NB4 (cell line): ENCODE results near the gene TRIM31.

Experiments
- POLR2A ChIP-seq: IDR thresholded peaks from 2 replicates; pipeline ENCODE4 v1.6.1; 2011; ENCODE audit warnings: mild to moderate bottlenecking; ENCODE audit not compliant: insufficient read length; ENCODE audit errors: extremely low read depth
- TF ChIP-seq, protein P1 (sequence below): IDR thresholded peaks from one replicate; pipeline ENCODE4 v1.5.1; 2012; ENCODE audit warnings: low read depth, low read length

DNA sequence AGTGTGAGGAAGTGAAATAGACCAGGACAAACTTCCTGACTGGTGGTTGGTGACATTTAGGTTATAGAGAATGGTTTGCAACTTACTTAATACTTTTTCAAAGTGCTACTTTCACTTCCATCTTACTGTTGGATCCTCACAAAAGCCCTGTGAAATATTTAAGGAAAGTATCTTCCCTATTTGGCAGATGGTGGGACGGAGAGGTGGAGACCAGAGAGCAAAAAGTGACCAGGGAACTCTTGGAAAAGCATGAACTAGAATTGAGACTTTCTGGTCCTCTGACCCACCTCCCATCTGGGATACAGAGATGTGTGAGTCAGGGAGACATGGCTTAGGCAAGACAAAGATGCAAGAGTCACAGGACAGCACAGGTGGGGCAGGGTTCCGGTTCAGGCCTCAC is 45.1 kb upstream of the TRIM31 start:
- TF ChIP-seq POLR2A = no peak
- TF ChIP-seq, protein P1, sequence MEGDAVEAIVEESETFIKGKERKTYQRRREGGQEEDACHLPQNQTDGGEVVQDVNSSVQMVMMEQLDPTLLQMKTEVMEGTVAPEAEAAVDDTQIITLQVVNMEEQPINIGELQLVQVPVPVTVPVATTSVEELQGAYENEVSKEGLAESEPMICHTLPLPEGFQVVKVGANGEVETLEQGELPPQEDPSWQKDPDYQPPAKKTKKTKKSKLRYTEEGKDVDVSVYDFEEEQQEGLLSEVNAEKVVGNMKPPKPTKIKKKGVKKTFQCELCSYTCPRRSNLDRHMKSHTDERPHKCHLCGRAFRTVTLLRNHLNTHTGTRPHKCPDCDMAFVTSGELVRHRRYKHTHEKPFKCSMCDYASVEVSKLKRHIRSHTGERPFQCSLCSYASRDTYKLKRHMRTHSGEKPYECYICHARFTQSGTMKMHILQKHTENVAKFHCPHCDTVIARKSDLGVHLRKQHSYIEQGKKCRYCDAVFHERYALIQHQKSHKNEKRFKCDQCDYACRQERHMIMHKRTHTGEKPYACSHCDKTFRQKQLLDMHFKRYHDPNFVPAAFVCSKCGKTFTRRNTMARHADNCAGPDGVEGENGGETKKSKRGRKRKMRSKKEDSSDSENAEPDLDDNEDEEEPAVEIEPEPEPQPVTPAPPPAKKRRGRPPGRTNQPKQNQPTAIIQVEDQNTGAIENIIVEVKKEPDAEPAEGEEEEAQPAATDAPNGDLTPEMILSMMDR = no peak
